ENCODE data around the gene MTUS2.

- TF ChIP-seq, protein P1, sequence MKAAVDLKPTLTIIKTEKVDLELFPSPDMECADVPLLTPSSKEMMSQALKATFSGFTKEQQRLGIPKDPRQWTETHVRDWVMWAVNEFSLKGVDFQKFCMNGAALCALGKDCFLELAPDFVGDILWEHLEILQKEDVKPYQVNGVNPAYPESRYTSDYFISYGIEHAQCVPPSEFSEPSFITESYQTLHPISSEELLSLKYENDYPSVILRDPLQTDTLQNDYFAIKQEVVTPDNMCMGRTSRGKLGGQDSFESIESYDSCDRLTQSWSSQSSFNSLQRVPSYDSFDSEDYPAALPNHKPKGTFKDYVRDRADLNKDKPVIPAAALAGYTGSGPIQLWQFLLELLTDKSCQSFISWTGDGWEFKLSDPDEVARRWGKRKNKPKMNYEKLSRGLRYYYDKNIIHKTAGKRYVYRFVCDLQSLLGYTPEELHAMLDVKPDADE (IDR thresholded peaks at IDR 0.05), result no peak
- TF ChIP-seq, protein P2, sequence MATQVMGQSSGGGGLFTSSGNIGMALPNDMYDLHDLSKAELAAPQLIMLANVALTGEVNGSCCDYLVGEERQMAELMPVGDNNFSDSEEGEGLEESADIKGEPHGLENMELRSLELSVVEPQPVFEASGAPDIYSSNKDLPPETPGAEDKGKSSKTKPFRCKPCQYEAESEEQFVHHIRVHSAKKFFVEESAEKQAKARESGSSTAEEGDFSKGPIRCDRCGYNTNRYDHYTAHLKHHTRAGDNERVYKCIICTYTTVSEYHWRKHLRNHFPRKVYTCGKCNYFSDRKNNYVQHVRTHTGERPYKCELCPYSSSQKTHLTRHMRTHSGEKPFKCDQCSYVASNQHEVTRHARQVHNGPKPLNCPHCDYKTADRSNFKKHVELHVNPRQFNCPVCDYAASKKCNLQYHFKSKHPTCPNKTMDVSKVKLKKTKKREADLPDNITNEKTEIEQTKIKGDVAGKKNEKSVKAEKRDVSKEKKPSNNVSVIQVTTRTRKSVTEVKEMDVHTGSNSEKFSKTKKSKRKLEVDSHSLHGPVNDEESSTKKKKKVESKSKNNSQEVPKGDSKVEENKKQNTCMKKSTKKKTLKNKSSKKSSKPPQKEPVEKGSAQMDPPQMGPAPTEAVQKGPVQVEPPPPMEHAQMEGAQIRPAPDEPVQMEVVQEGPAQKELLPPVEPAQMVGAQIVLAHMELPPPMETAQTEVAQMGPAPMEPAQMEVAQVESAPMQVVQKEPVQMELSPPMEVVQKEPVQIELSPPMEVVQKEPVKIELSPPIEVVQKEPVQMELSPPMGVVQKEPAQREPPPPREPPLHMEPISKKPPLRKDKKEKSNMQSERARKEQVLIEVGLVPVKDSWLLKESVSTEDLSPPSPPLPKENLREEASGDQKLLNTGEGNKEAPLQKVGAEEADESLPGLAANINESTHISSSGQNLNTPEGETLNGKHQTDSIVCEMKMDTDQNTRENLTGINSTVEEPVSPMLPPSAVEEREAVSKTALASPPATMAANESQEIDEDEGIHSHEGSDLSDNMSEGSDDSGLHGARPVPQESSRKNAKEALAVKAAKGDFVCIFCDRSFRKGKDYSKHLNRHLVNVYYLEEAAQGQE (IDR thresholded peaks at IDR 0.05; ENCODE audit: unreplicated experiment), result no peak
- no peak for TF ChIP-seq EZH2 (IDR thresholded peaks at IDR 0.05; ENCODE audit: low read depth, unreplicated experiment)
- no peak for TF ChIP-seq EZH2phosphoT487 (IDR thresholded peaks at IDR 0.05; ENCODE audit: unreplicated experiment)
- TF ChIP-seq POLR2AphosphoS5 (IDR thresholded peaks at IDR 0.05; ENCODE audit: low read depth), result no peak
- TF ChIP-seq CTCF (conservative IDR thresholded peaks at IDR 0.05; ENCODE audit: low read depth in 2 of 2), result no peak
- no peak for TF ChIP-seq NANOG (IDR thresholded peaks at IDR 0.05; ENCODE audit: borderline replicate concordance)
- TF ChIP-seq JUNB (IDR thresholded peaks at IDR 0.05; ENCODE audit: unreplicated experiment), result no peak
Observed at GRCh38 chr13:29539856-29540255, 719.7 kb downstream of the MTUS2 start.
